Smooth muscle cell (in vitro differentiated cells): ENCODE results near the gene RNF2. TPM values are rescaled to one million over a fixed set of nuclear protein-coding genes. Genes with fewer than 3 reads are reported as not detected.

Experiments used
- DNase-seq: peaks from one replicate; lab custom pipeline; 2025; ENCODE audit not compliant: unreplicated experiment; lab: John Stamatoyannopoulos, UW
- H2AFZ ChIP-seq: fragments of 200-600 bp; sonication (generic); 2 replicates; pipeline ENCODE4 v1.6.0; 2016; ENCODE audit warnings: antibody characterized with exemption, low read depth, mild to moderate bottlenecking
- H3F3A ChIP-seq: fragments of 200-600 bp; sonication (generic); 2 replicates; pipeline ENCODE4 v1.6.0; 2017; ENCODE audit warnings: antibody characterized with exemption, low read depth
- H3K27ac ChIP-seq: fragments of 200-600 bp; sonication (generic); 2 replicates; pipeline ENCODE4 v1.5.1; 2016; ENCODE audit warnings: low read depth, mild to moderate bottlenecking
- H3K27me3 ChIP-seq: fragments of 200-600 bp; sonication (generic); 2 replicates; pipeline ENCODE4 v1.6.1; 2016; ENCODE audit warnings: low read depth, mild to moderate bottlenecking
- H3K36me3 ChIP-seq: fragments of 200-600 bp; sonication (generic); 2 replicates; pipeline ENCODE4 v1.5.1; 2016; ENCODE audit warnings: low read depth
- H3K4me1 ChIP-seq: fragments of 200-600 bp; sonication (generic); 2 replicates; pipeline ENCODE4 v1.5.1; 2016; ENCODE audit warnings: low read depth
- H3K4me2 ChIP-seq: fragments of 200-600 bp; sonication (generic); 2 replicates; pipeline ENCODE4 v1.6.0; 2016; ENCODE audit warnings: mild to moderate bottlenecking
- H3K4me3 ChIP-seq: fragments of 200-600 bp; sonication (generic); 2 replicates; pipeline ENCODE4 v1.5.1; 2016; ENCODE audit warnings: mild to moderate bottlenecking
- H3K79me2 ChIP-seq: fragments of 200-600 bp; sonication (generic); 2 replicates; pipeline ENCODE4 v1.6.0; 2016; ENCODE audit warnings: low read depth, mild to moderate bottlenecking
- H3K9ac ChIP-seq: fragments of 200-600 bp; sonication (generic); 2 replicates; pipeline ENCODE4 v1.6.0; 2016; ENCODE audit warnings: low read depth
- H3K9me3 ChIP-seq: fragments of 200-600 bp; sonication (generic); replicated peaks from 2 replicates; pipeline ENCODE4 v1.5.1; 2016; ENCODE audit warnings: low read depth
- H4K20me1 ChIP-seq: fragments of 200-600 bp; sonication (generic); 2 replicates; pipeline ENCODE4 v1.6.0; 2016; ENCODE audit warnings: low read depth
- CTCF ChIP-seq: fragments of 200-600 bp; sonication (generic); IDR thresholded peaks from 2 replicates; pipeline ENCODE4 v1.5.1; 2017; ENCODE audit warnings: borderline replicate concordance, mild to moderate bottlenecking, antibody characterized with exemption; ENCODE audit not compliant: insufficient read depth, poor library complexity, severe bottlenecking
- WGBS: methylation state at CpG from one replicate; pipeline ENCODE4 v1.1.7; 2016; ENCODE audit warnings: low lambda C conversion rate; 5-methylcytosine and 5-hydroxymethylcytosine counted together
- polyA plus RNA-seq: library from polyadenylated mRNA; unstranded; fragments of >200 nt; fragmentation: Nextera tagmentation; extraction: Ambion mirVana; gene quantifications from 2 replicates; pipeline ENCODE4 v1.2.1, GENCODE V29; 2016
- total RNA-seq: library from RNA; depleted of rRNA; stranded (reverse); fragments of >200 nt; gene quantifications from 2 replicates; pipeline ENCODE4 v1.2.3, GENCODE V29; 2014

The RNF2 gene
- total and polyA plus RNA-seq, 2 experiments from 2014 or later: 34.6 to 41.2 TPM

- Histone ChIP-seq H3K4me3 (no peak overlapping the region), H3K27me3 (no peaks in the 10 kb centered on the region), H3K36me3 (peaks cover 20% of the 10 kb centered on the region), H3K79me2 (peaks cover 10% of the 10 kb centered on the region), H3K4me2 (no peak overlapping the region), H2AFZ (no peak overlapping the region), H3K27ac (no peak overlapping the region), H3F3A (no peaks in the 10 kb centered on the region), H3K9ac (no peak overlapping the region), H3K4me1 (no peaks in the 10 kb centered on the region), H4K20me1 (peaks cover 10% of the 10 kb centered on the region), H3K9me3 (no peaks in the 10 kb centered on the region)
- 89% methylated on average over 5 of the region's 5 CpGs for WGBS
- DNase-seq: no peak
- no peak for TF ChIP-seq CTCF
Observed at GRCh38 chr1:185091480-185091879, 46.1 kb downstream of the RNF2 start.

GRCh38 chr1:185094761-185095160 is 49.4 kb downstream of the RNF2 start:
- peaks cover 8% of the 10 kb centered on the region for H4K20me1 ChIP-seq
- TF ChIP-seq CTCF: no peak
- no peaks in the 10 kb centered on the region for H3F3A ChIP-seq
- H3K27ac ChIP-seq: no peak overlapping the region
- no peak for DNase-seq
- H3K9ac ChIP-seq: no peak overlapping the region
- no peaks in the 10 kb centered on the region for H3K9me3 ChIP-seq
- no peaks in the 10 kb centered on the region for H3K4me1 ChIP-seq
- peaks cover 9% of the 10 kb centered on the region for H3K36me3 ChIP-seq
- no peak overlapping the region for H3K4me3 ChIP-seq
- 99% methylated on average over 2 of the region's 2 CpGs for WGBS
- no peaks in the 10 kb centered on the region for H3K79me2 ChIP-seq
- H2AFZ ChIP-seq: no peak overlapping the region
- H3K4me2 ChIP-seq: no peak overlapping the region
- H3K27me3 ChIP-seq: no peaks in the 10 kb centered on the region

GRCh38 chr1:185096531-185096930 is 51.2 kb downstream of the RNF2 start:
- Histone ChIP-seq H3K79me2 (peaks cover 2% of the 10 kb centered on the region), H3K9me3 (no peaks in the 10 kb centered on the region), H3K9ac (no peak overlapping the region), H2AFZ (no peak overlapping the region), H3K4me3 (no peak overlapping the region), H4K20me1 (peaks cover 5% of the 10 kb centered on the region), H3K27me3 (no peaks in the 10 kb centered on the region), H3F3A (no peaks in the 10 kb centered on the region), H3K36me3 (peaks cover 9% of the 10 kb centered on the region), H3K4me1 (no peaks in the 10 kb centered on the region), H3K4me2 (no peak overlapping the region), H3K27ac (no peak overlapping the region)
- no peak for DNase-seq
- no peak for TF ChIP-seq CTCF
- WGBS: 92% methylated on average over 2 of the region's 2 CpGs

- Histone ChIP-seq H3K9ac (no peak overlapping the region), H3K79me2 (peaks cover 2% of the 10 kb centered on the region), H2AFZ (no peak overlapping the region), H3K27ac (peak overlapping the region; percentile 49), H3K27me3 (no peaks in the 10 kb centered on the region), H4K20me1 (no peaks in the 10 kb centered on the region), H3K9me3 (peaks cover 5% of the 10 kb centered on the region), H3K4me1 (no peaks in the 10 kb centered on the region), H3F3A (peaks cover 17% of the 10 kb centered on the region), H3K4me2 (no peak overlapping the region), H3K36me3 (no peaks in the 10 kb centered on the region), H3K4me3 (no peak overlapping the region)
- no peak for DNase-seq
- TF ChIP-seq CTCF: no peak
- 54% methylated on average over 3 of the region's 3 CpGs for WGBS
Observed at GRCh38 chr1:185104083-185104482, 58.7 kb downstream of the RNF2 start.
